ENCODE measurements around the gene NPAP1. TPM values are rescaled to one million over a fixed set of nuclear protein-coding genes. Genes with fewer than 3 reads are reported as not detected.
"Not testable (repeated sequence)": the region's sequence is repeated elsewhere in the genome, so short reads cannot be mapped to it uniquely, and the experiment has no call there.

Gene NPAP1
- not detected for total RNA-seq

GRCh38 chr15:24675332-24676144, at the start of gene NPAP1:
TSS of gene NPAP1 (plus strand) at chr15:24675775. CDS start at chr15:24675868, 93 bp downstream.
- H3K4me3 ChIP-seq = no peak within 1 kb of the TSS
- no peaks in the 10 kb centered on the region for H3K9me3 ChIP-seq
- H3K27ac ChIP-seq = no peak within 1 kb of the TSS
- no peak for DNase-seq (ENCODE audit: low spot score)
- H3K36me3 ChIP-seq = no peaks in the 10 kb centered on the region
- no peaks in the 10 kb centered on the region for H3K4me1 ChIP-seq
- no peaks in the 10 kb centered on the region for H3K27me3 ChIP-seq
- TF ChIP-seq CTCF (IDR thresholded peaks at IDR 0.05) = no peak

GRCh38 chr15:24627443-24627842, 48.1 kb upstream of the NPAP1 start:
- Histone ChIP-seq H3K9me3 (peaks cover 0 to 10% of the 10 kb centered on the region in 2 donors), H3K27me3 (no peaks in the 10 kb centered on the region), H3K4me1 (no peaks in the 10 kb centered on the region), H3K4me3 (no peak overlapping the region), H3K36me3 (no peaks in the 10 kb centered on the region), H3K27ac (no peak overlapping the region)
- TF ChIP-seq CTCF (IDR thresholded peaks at IDR 0.05) = no peak
- DNase-seq (ENCODE audit: low spot score) = no peak

- no peak for TF ChIP-seq CTCF (IDR thresholded peaks at IDR 0.05)
- no peaks in the 10 kb centered on the region for H3K4me1 ChIP-seq
- H3K27ac ChIP-seq = no peak overlapping the region
- peaks cover 0 to 25% of the 10 kb centered on the region in 2 donors for H3K9me3 ChIP-seq
- H3K27me3 ChIP-seq = no peaks in the 10 kb centered on the region
- no peak for DNase-seq (ENCODE audit: low spot score)
- H3K36me3 ChIP-seq = no peaks in the 10 kb centered on the region
- no peak overlapping the region for H3K4me3 ChIP-seq
Measured at GRCh38 chr15:24633082-24633481, 42.5 kb upstream of the NPAP1 start.

GRCh38 chr15:24639412-24639811, 36.2 kb upstream of the NPAP1 start:
- not testable (repeated sequence) for H3K4me1 ChIP-seq; H3K27ac ChIP-seq; DNase-seq (ENCODE audit: low spot score); H3K4me3 ChIP-seq; H3K9me3 ChIP-seq; H3K27me3 ChIP-seq; H3K36me3 ChIP-seq

GRCh38 chr15:24645627-24646026, 29.9 kb upstream of the NPAP1 start:
- no peaks in the 10 kb centered on the region for H3K27me3 ChIP-seq
- no peak overlapping the region for H3K4me3 ChIP-seq
- H3K9me3 ChIP-seq = no peaks in the 10 kb centered on the region
- TF ChIP-seq CTCF (IDR thresholded peaks at IDR 0.05) = no peak
- DNase-seq (ENCODE audit: low spot score) = no peak
- H3K27ac ChIP-seq = no peak overlapping the region
- H3K4me1 ChIP-seq = no peaks in the 10 kb centered on the region
- no peaks in the 10 kb centered on the region for H3K36me3 ChIP-seq

- no peak for TF ChIP-seq CTCF (IDR thresholded peaks at IDR 0.05)
- Histone ChIP-seq H3K27ac (no peak overlapping the region), H3K9me3 (no peaks in the 10 kb centered on the region), H3K4me1 (no peaks in the 10 kb centered on the region), H3K4me3 (no peak overlapping the region), H3K27me3 (no peaks in the 10 kb centered on the region), H3K36me3 (no peaks in the 10 kb centered on the region)
- DNase-seq (ENCODE audit: low spot score) = no peak
Measured at GRCh38 chr15:24659622-24660021, 16.0 kb upstream of the NPAP1 start.
